ENCODE data around the gene ANKRD24.
"Not testable (repeated sequence)": the region's sequence is repeated elsewhere in the genome, so short reads cannot be mapped to it uniquely, and the experiment has no call there.

ANKRD24 gene

DNA sequence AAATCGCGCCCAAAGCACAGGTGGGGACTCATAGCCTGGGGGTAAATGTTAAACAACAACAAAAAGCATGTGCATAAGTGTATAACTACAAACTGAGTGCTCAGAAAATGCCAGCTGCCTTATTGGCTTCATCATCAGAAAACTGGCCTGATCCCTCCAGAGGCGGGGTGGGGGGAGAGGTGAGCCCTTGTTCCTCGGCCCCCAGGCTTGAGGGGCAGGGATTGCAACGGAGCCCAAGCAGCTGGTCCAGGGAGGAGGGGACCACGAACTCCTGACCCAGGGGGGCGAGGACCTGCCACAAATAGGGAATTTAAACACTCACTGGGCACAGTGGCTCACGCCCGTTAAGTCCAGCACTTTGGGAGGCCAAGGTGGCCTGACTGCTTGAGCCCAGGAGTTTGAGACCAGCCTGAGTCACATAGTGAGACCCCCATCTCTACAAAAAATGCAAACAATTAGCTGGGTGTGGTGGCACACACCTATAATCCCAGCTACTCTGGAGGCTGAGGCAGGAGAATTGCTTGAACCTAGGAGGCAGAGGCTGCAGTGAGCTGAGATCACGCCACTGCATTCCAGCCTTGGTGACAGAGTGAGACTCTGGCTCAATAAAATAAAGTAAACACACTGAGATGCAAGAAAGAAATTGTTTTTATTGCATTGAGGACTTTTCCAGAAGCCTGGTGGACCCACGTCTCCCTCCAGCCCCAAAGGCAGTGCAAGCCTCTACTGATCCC is 8.8 kb upstream of the ANKRD24 start:
- in situ Hi-C loops (cut with MboI; ENCODE audit: low sequenced_read_pairs) = no loop called here

- in situ Hi-C loops (cut with MboI; ENCODE audit: low sequenced_read_pairs) = no loop called here
These were observed 8.1 kb upstream of the ANKRD24 start for GRCh38 chr19:4174213-4174894.

GRCh38 chr19:4174895-4175668 is 7.4 kb upstream of the ANKRD24 start:
- in situ Hi-C loops (cut with MboI; ENCODE audit: low sequenced_read_pairs) = no loop called here

DNA sequence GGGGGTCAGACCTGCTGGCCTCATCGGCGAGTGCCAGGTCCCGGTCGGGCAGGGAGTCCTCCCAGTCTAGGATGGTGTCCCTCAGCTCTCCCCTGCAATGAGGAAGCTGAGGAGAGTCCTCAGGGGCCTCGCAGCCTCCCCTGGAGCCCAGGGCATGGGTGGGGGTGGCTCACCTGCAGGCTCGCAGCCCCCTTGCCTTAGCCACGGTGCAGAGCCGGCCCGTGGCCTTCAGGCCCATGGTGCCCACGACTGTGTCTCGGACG is 6.9 kb upstream of the ANKRD24 start:
- in situ Hi-C loops (cut with MboI; ENCODE audit: low sequenced_read_pairs) = no loop called here

DNA sequence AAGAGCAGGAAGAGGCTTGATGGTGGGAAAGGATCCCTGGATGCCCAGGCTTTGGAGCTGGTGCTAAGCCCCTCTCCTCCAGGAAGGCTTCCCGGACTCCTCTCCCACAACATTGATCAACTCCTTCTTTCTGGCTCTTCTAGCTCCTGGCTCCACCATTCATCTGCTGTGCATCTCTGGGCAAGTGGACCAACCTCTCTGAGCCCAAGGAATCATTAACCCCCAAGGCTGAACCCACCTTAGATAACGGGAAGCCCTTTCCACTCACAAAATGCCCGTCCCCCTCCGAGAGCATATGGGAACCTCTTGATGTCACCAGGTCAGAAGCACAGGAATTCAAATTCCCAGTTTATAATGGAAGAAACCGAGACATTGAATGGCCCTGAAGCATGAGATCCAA is 5.3 kb upstream of the ANKRD24 start:
- in situ Hi-C loops (cut with MboI; ENCODE audit: low sequenced_read_pairs) = no loop called here

GRCh38 chr19:4178990-4179389 is 3.5 kb upstream of the ANKRD24 start:
- in situ Hi-C loops (cut with MboI; ENCODE audit: low sequenced_read_pairs) = no loop called here

DNA sequence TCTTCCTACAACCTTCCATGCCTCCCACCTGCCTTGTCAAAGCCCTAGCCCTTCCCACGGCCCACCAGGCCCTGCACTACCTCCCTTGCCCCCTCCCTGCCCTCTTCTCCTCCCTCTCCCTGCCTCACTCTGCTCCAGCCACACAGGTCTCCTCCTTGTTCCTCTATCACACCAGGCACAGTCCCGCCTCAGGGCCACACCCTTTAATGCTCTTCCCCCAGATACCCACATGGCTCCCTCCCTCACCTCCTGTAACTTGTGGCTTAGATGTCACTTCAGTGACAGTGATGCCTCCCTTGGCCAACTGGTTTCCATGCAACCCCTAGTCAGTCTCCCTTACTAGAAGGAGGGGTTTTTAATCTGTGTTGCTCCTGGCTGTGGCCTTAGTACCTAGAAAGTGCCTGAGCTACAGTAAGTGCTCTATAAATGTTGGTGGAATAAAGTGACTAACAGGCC is 1.4 kb upstream of the ANKRD24 start:
- in situ Hi-C loops (cut with MboI; ENCODE audit: low sequenced_read_pairs) = no loop called here

DNA sequence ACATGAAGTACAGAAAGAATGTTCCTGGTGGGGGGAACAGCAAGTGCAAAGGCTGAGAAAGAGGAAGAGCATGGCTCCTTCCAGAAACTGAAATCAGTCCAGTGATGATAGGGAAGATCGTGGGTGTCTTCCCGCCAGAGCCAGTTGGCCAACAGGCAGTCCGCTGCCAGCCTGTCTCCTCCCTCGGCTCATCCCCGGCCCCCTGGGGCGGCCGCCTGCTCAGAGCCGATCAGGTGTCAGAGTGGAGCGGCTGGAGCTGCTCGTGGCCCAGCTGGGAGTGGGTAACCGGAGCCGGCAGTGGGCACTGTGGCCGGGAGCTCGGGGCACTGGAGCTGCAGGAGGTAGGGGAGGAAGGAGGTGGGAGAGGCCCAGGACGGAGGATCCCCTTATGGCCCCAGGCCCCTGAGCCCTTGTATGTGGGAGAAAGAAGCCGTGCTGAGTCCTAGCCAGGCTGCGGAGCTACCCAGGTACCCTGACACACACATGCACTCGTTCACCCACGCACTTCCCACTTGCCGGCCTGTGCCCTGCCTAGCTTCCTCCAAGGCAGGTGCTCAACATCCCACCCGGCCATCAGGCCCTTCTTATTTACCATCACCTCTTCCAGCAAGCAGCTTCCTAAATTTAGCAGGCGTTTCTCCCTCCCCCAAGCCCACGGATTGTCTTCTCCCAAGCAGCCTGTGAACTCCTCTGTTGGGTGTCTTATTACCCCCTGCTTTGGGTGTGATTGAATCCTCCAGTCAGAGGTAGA is 1.7 kb downstream of the ANKRD24 start:
- in situ Hi-C loops (cut with MboI; ENCODE audit: low sequenced_read_pairs) = no loop called here

- in situ Hi-C loops (cut with MboI; ENCODE audit: low sequenced_read_pairs) = no loop called here
These were observed 2.3 kb downstream of the ANKRD24 start for GRCh38 chr19:4184718-4185352.

- in situ Hi-C loops (cut with MboI; ENCODE audit: low sequenced_read_pairs) = no loop called here
These were observed 3.1 kb downstream of the ANKRD24 start for GRCh38 chr19:4185413-4186086.

DNA sequence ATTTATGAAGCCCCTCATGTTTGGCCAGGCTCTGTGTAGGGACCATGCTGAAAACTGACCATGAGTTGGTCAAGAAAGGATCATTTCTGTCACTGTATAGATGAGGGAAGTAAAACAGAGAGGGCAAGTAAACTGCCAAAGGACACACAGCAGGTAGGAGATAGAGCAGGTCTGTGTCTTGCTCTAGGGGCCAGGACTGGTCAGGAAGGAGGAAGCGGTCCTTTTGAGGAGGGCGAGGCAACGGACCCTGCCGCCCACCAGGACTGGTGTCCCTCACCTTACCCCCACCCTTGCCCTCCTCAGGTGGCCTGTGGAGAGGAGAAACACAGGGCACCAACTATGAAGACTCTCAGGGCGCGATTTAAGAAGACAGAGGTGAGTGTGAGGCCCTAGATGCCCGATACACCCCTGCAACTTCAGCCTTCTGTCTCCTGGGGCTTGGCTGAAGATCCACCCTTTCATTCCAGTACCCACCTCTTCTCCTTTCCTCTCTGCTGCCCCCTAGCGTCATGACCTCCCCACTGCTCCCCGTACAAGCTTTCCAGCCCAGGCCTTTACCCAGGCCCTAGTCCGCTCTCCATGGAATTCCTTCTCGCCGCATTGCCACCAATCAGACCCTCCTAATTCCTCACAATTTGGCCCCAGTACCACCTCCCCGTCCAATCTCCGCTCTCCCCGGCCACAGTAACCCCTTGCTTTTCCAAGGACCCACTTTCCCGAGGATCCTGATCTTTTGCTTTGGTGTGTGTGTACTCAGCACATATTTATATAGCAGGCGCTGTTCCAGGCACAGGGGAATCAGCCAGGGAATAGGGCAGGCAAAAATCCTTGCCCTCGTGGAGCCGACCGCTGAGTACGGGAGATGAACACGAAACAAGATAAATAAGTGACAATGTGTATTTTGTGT is 3.9 kb downstream of the ANKRD24 start:
- in situ Hi-C loops (cut with MboI; ENCODE audit: low sequenced_read_pairs) = no loop called here

GRCh38 chr19:4187313-4188122 is 5.0 kb downstream of the ANKRD24 start:
- in situ Hi-C loops (cut with MboI; ENCODE audit: low sequenced_read_pairs) = no loop called here

- in situ Hi-C loops (cut with MboI; ENCODE audit: low sequenced_read_pairs) = no loop called here
These were observed 7.2 kb downstream of the ANKRD24 start for GRCh38 chr19:4189641-4190040.

DNA sequence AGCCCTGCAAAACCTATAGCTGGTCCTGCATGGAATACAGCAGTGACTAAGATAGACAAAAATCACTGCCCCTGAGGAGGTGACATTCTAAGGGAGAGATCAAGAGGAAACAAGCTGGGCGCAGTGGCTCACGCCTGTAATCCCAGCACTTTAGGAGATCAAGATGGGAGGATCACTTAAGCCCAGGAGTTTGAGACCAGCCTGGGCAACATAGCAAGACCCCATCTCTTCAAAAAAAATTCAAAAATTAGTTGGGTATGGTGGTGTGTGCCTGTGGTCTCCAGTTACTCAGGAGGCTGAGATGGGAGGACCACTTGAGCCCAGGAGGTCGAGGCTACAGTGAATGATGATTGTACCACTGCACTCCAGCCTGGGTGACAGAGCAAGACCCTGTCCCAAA is 10.0 kb downstream of the ANKRD24 start:
- in situ Hi-C loops (cut with MboI; ENCODE audit: low sequenced_read_pairs) = not testable (repeated sequence)

DNA sequence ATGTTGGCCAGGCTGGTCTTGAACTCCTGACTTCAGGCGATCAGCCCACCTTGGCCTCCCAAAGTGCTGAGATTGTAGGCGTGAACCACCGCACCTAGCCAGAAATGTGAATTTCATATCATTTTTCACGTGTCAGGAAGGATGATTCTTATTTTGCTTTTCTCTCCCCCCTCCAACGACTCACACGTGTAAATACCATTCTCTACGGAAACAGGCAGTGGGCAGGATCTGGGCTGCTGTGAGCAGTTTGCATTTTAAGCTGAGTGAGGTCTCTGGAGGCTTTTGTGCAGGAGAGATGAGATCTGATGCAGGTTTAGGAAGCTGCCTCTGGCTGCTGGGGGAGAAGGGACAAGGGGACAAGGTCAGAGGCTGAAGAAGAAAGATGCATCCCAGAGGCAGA is 11.9 kb downstream of the ANKRD24 start:
- in situ Hi-C loops (cut with MboI; ENCODE audit: low sequenced_read_pairs) = no loop called here

DNA sequence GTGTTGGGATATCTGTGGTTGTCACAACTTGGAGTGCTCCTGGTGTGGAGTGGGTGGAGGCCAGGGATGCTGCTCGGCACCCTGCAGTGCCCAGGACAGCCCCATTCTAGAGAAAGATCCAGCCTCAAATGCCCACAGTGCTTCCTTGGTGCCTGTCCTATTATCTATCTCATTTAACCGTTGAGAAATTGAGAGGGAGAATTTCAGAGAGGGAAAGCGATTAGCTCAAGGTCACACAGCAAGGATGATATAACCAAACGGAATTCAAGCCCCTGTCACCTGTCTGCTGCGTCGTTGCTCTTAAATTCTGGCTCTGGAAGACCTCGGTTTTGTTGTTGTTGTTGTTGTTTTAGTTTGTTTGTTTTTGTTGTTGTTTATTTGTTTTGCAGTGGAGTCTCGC is 13.5 kb downstream of the ANKRD24 start:
- in situ Hi-C loops (cut with MboI; ENCODE audit: low sequenced_read_pairs) = no loop called here

DNA sequence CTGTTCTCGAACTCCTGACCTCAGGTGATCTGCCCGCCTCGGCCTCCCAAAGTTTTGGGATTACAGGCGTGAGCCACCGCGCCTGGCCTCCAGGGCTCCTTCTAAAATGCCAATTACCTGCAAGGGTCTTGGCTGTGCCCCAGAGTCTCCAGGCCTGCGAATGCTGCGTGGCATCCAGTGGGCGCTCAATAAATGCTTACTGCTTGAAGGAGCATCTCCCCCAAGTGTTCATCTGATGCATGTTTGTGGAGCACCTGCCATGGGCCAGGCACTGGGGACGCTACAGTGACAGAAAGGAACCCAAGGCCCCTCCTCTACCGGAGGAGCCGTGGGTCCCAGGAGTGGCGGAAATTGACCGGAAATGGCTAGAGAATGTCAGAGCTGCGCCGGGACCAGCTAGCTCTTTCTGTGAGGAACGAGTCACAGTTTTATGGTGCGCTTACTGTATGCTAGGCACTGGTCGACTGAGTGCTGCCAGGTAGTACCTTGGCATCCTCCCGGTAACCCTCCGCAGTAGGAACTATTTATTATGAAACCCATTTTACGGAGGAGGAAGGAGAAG is 14.2 kb downstream of the ANKRD24 start:
- in situ Hi-C loops (cut with MboI; ENCODE audit: low sequenced_read_pairs) = no loop called here

GRCh38 chr19:4197228-4197624 is 14.7 kb downstream of the ANKRD24 start:
- in situ Hi-C loops (cut with MboI; ENCODE audit: low sequenced_read_pairs) = no loop called here
